Left renal pelvis (tissue), 4 donors: ENCODE measurements around the gene ANKMY1. TPM values are rescaled to one million over a fixed set of nuclear protein-coding genes. Genes with fewer than 3 reads are reported as not detected.

Experiments
- DNase-seq, 4 donors: peaks; one replicate each; pipeline ENCODE4 v3.0.0-alpha.2; 2013; ENCODE audit warnings: low read depth in 4 of 4, low spot score in 3 of 4
- polyA plus RNA-seq, 4 donors: library from polyadenylated mRNA; unstranded; fragments of 120-200 nt; gene quantifications; one replicate each; pipeline ENCODE4 v1.2.1, GENCODE V29; 2013; ENCODE audit not compliant: insufficient read length in 4 of 4

ANKMY1 gene
- polyA plus RNA-seq, 4 donors = 10.0 to 17.8 (median 11.1) TPM

GRCh38 chr2:240438810-240439697, 118.7 kb downstream of the ANKMY1 start:
- no peak for DNase-seq

GRCh38 chr2:240437861-240438809, 119.7 kb downstream of the ANKMY1 start:
- DNase-seq = no peak

- no peak for DNase-seq
Observed at GRCh38 chr2:240437551-240437860, 120.3 kb downstream of the ANKMY1 start.

GRCh38 chr2:240436683-240437550, 120.9 kb downstream of the ANKMY1 start:
- no peak for DNase-seq

GRCh38 chr2:240435948-240436682, 121.7 kb downstream of the ANKMY1 start:
- no peak for DNase-seq

- no peak for DNase-seq
Observed at GRCh38 chr2:240435457-240435947, 122.3 kb downstream of the ANKMY1 start, which contains the start of gene GPC1. Gene GPC1, plus strand, starts transcription at chr2:240435663. Its CDS starts 256 bp downstream, at chr2:240435919.

GRCh38 chr2:240434728-240435456, 122.9 kb downstream of the ANKMY1 start:
- DNase-seq = peak in 2 of 4 donors; percentile 67 to 77

- no peak for DNase-seq
Observed at GRCh38 chr2:240433973-240434727, 123.6 kb downstream of the ANKMY1 start.

GRCh38 chr2:240432820-240433801, 124.7 kb downstream of the ANKMY1 start:
- DNase-seq = no peak

- no peak for DNase-seq
Observed at GRCh38 chr2:240432430-240432819, 125.4 kb downstream of the ANKMY1 start.

- DNase-seq = no peak
Observed at GRCh38 chr2:240431661-240432424, 125.9 kb downstream of the ANKMY1 start.

- no peak for DNase-seq
Observed at GRCh38 chr2:240431271-240431660, 126.5 kb downstream of the ANKMY1 start.

- no peak for DNase-seq
Observed at GRCh38 chr2:240430595-240430994, 127.2 kb downstream of the ANKMY1 start.

GRCh38 chr2:240429872-240430491, 127.8 kb downstream of the ANKMY1 start:
- no peak for DNase-seq
